NCI-H128 (cell line): ENCODE measurements around the gene MRFAP1.
"Not testable (repeated sequence)": the region's sequence is repeated elsewhere in the genome, so short reads cannot be mapped to it uniquely, and the experiment has no call there.

Experiments used
- DNase-seq: peaks from one replicate; lab custom pipeline; 2025; ENCODE audit not compliant: unreplicated experiment; lab: John Stamatoyannopoulos, UW

The MRFAP1 gene

GRCh38 chr4:6663596-6664393 is 23.3 kb downstream of the MRFAP1 start:
- DNase-seq, result no peak

- DNase-seq, result no peak
These were observed 24.8 kb downstream of the MRFAP1 start for GRCh38 chr4:6665320-6665654.

- no peak for DNase-seq
These were observed 27.9 kb downstream of the MRFAP1 start for GRCh38 chr4:6668391-6668790.

DNA sequence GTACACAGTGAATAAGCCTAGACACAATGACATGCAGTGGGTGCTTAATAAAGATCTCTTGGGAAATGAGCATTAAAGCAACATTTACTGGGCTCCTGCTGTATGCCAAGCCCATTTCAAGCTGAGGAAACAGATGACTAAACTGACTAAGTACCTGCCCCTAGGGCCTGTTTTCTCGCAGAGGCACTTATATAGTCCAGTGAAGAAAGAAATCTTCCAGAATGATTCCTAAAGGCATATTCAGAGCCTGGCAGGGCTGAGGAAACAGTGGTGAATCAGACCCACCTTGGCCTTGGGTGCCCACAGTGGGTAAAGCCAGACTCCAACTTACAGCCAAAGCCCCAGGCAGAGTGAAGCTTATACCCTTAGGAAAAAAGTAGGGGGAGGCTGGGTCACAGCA is 31.2 kb downstream of the MRFAP1 start:
- no peak for DNase-seq

- no peak for DNase-seq
These were observed 31.6 kb downstream of the MRFAP1 start for GRCh38 chr4:6672131-6672530.

- not testable (repeated sequence) for DNase-seq
These were observed 32.2 kb downstream of the MRFAP1 start for GRCh38 chr4:6672541-6673190.

- not testable (repeated sequence) for DNase-seq
These were observed 32.7 kb downstream of the MRFAP1 start for GRCh38 chr4:6673191-6673659.

- DNase-seq, result peak; percentile 1
These were observed 33.4 kb downstream of the MRFAP1 start for GRCh38 chr4:6673660-6674499.

GRCh38 chr4:6674500-6675149 is 34.1 kb downstream of the MRFAP1 start:
- DNase-seq, result no peak

DNA sequence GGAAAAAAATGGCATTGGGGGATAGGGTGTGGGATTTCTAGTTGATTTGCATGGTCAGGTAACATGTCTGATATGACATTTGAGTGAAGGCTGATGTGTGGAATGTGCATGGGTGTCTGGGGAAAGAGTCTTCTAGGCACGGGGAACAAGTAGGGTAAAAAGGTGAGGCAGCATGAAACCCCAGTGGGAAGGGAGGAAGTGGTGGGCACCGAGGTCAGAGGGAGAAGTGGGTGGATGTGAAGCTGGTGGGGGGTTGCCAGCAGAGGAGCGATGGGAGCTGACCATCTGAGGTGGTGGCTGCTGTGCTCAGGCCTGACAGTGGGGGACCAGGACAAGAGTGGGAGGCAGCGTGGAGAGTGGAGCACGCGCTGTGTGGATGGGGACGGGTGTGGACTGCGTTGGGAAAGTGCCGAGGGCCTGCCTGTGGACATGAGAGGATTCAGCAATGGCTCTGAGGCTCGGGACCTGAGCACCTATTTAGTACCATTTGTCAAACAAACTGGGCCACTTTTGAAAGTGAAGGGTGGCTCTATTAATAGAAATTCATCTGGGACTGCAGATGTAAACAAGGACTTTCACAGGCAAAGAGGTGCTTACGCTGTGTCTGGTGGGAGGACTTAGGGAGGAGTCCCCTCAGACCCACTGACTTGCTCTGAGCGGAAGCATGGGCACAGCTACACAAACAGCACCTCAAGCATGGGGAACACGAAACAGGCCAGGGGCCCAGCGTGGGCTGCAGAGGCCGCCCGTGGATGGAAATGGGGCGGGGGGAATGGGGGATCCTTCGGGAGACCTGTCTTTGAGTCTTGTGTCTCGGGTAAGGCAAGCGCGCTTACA is 36.5 kb downstream of the MRFAP1 start:
- DNase-seq, result no peak

- DNase-seq, result no peak
These were observed 40.0 kb downstream of the MRFAP1 start for GRCh38 chr4:6680372-6681034.

DNA sequence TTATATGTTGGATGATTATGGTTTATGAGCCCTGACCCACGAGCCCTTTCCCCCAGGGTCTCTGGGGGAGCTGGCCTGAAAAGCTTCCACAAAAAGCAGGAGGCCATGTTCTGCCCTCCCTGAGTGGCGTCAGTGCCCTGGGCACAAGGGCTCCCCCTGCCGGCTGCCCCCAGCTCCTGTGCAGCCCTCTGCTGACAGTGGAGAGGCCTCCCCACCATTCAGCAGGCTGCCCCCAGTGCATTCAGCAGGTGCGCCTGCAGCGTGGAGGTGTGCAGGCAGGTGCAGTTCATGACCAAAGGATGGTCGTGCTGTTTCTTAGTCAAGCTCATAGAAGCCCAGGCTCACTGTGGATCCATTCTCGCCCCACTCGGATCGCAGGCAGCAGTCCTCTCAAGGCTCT is 40.7 kb downstream of the MRFAP1 start:
- no peak for DNase-seq

DNA sequence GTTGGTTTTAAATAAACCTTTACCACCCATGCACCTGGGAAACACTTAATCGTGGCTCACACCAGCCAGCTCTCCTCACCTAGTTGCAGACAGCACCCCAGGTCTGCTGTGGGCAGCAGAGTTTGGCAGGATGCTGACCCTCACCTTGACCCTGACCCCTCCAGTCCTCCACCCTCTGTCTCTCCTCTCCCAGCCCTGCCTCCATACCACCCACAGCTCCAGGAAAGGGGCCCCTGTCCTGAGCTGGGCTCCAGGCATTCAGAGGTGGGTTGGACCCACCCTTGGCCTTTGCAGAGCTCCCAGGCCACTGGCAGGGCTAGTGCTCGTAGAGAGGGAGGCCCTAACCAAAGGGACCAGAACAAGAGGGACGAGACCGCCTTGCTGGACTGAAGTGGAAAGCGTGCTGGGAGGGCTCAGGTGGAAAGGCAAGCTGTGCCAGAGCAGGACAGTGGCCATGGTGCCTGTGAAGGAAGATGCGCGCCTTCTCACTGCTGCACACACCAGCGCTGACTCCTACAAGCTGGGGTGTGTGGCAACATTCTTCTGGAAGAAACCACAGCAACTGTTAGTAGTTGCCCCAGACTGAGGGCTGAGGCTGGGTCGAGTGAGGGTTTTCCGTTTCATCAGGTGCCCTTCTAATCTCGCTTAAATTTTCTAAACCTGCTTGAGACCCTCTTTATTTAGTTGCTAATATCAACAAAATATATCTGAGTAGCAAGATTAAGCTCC is 42.5 kb downstream of the MRFAP1 start:
- no peak for DNase-seq

DNA sequence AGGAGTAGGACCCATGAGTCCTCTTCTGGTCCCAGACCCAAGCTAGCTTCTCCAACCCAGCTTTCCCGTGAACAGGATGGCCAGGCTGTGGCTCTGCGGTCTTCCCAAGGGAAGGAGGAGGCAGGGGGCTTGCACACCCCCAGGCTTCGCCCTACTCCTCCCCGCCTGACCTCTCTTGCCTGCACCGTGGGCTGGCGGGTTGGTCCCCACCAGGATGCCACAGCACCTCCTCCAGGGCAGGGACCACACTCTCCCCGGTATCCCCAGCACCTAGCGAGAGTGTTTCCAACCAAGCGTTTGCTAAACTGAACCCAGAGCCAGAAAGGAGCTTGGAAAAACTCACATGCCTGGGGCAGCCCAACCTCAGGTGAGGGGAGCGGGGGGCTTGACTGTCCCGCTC is 44.2 kb downstream of the MRFAP1 start:
- DNase-seq, result no peak

GRCh38 chr4:6686104-6686787 is 45.8 kb downstream of the MRFAP1 start:
- DNase-seq, result no peak

DNA sequence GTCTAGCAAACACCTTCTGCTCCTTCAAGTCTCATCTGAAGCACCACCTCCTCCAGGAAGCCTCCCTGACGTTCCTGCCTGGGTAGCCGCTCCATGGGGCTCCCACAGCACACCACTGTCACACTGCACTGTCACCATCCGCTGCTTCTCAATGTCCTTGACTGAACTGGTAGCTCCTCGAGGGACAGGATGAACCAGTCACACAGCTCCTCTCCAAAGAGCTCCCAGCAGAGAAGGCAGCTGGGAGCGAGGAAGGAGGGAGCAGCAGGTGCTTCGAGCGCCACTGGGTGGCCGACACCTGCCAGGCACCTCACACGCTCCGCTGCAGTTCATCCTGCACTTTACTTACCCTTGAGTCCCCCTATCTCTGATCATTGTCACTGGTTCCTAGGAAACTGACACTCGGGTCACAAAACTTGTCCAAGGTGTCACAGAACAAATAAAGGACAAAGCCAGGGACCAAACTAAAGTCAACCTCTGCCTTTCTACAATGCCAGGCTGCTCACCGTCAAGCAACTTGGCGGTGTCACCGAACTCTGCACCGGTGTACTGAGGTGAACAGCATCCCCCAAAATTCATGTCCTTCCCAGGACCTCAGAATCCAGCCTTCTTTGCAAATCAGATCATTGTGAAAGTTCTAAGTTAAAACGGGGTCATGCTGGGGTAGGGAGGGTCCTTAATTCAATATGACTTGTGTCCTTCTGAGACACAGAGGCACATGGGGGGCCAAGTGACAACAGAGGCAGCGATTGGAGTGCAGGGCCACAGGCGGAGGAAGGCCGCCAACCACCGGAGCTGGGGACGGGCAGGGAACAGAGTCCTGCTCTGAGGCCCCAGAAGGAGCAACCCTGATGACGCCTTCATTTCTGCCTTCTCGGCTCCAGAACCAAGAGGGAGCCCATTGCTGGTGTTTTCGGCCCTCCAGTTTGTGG is 47.7 kb downstream of the MRFAP1 start:
- DNase-seq, result no peak

- DNase-seq, result no peak
These were observed 48.5 kb downstream of the MRFAP1 start for GRCh38 chr4:6688879-6689505.
